ENCODE measurements around the gene TPGS1. TPM values are rescaled to one million over a fixed set of nuclear protein-coding genes. Genes with fewer than 3 reads are reported as not detected.
A peak's percentile ranks its signal among the peaks of the same experiment; 100 is the strongest.

TPGS1 gene
- total and polyA plus RNA-seq, 2 donors (not counting 1 experiment from before 2014, with no cell fraction given) = 8.1 to 33.8 TPM

DNA sequence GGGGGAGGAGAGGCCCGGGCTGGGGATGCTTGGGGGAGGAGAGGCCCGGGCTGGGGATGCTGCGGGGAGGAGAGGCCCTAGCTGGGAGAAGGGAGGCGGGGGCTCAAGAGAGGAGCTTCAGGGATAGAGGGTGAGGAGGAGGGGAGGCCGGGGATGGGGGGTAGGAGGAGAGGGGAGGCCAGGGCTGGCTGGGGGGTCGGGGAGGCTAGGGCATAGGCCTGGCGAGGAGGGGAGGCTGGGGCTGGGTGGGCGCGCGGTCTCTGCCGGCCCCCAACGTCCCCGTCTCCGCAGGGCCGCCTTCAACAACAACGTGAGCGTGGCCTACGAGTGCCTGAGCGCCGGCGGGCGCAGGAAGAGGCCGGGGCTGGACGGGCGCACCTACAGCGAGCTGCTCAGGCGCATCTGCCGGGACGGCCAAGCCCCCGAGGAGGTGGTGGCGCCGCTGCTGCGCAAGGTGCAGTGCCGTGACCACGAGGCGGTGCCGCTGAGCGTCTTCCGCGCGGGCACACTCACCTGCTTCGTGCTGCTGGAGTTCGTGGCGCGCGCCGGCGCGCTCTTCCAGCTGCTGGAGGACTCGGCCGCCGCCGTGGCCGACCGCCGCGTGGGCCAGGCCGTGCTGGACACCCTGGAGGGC is 11.4 kb downstream of the TPGS1 start:
- H3K27me3 ChIP-seq (replicated peaks in 1 of 4; ENCODE audit: control extremely low read depth in 1 of 4, control insufficient read depth in 3 of 4, insufficient read depth in 4 of 4, low read length in 3 of 4) = no peaks in the 10 kb centered on the region
- WGBS (ENCODE audit: insufficient coverage) = 29% methylated on average over 55 of the region's 58 CpGs
- no peak overlapping the region for H3K4me3 Mint-ChIP-seq
- no peaks in the 10 kb centered on the region for H3K27me3 Mint-ChIP-seq
- peak overlapping the region; percentile 35 for H3K4me2 ChIP-seq (replicated peaks; ENCODE audit: low read depth, low read length, poor library complexity, severe bottlenecking)
- no peaks in the 10 kb centered on the region for H3K9me3 Mint-ChIP-seq (ENCODE audit: insufficient read depth)
- H4K20me1 ChIP-seq (ENCODE audit: control insufficient read depth, insufficient read depth, low read length, poor library complexity, severe bottlenecking) = no peaks in the 10 kb centered on the region
- no peak overlapping the region for H2AFZ ChIP-seq (ENCODE audit: insufficient read depth, low read depth, low read length, poor library complexity, severe bottlenecking)
- peaks cover 0 to 8% (median 0%) of the 10 kb centered on the region in 3 donors for H3K9me3 ChIP-seq (ENCODE audit: control extremely low read depth in 1 of 3, control insufficient read depth in 2 of 3, insufficient read depth in 1 of 3, low read length in 2 of 3)
- H3K9ac ChIP-seq (ENCODE audit: low read length) = no peak overlapping the region
- ATAC-seq (ENCODE audit: low read depth) = peak; percentile 62
- H3K36me3 ChIP-seq (replicated peaks in 1 of 2; ENCODE audit: control extremely low read depth in 1 of 2, control insufficient read depth in 1 of 2, extremely low read depth in 1 of 2, insufficient read depth in 2 of 2, low read length in 1 of 2) = peaks cover 0 to 4% of the 10 kb centered on the region in 2 experiments
- H3K4me3 ChIP-seq (ENCODE audit: control extremely low read depth in 1 of 5, extremely low read depth in 1 of 5, insufficient read depth in 1 of 5, low read depth in 2 of 5, low read length in 4 of 5) = no peak overlapping the region
- intact Hi-C loops (cut with micrococcal nuclease) = no loop called here
- H3K79me2 ChIP-seq (ENCODE audit: control insufficient read depth, insufficient read depth, low read length) = peaks cover 3% of the 10 kb centered on the region
- no peaks in the 10 kb centered on the region for H3K4me1 ChIP-seq (ENCODE audit: control insufficient read depth in 2 of 2, insufficient read depth in 2 of 2, low read length in 2 of 2)
- peak; percentile 54 for DNase-seq
- peaks cover 4% of the 10 kb centered on the region for H3K4me1 Mint-ChIP-seq
- POLR2A ChIA-PET = interaction anchor here (0.6 to 0.7 kb wide), 2 partner anchors 540 to 1415 kb away, joined by 5 to 6 read pairs; no protein-coding TSS in a partner anchor
- CTCF ChIA-PET = interaction anchor here (0.8 to 1.4 kb wide), 3 partner anchors 8 to 13 kb away, joined by 3 to 4 read pairs (median 3); partner anchors contain the start of gene CDC34
- H3K27ac ChIP-seq (ENCODE audit: low read length in 2 of 2) = no peak overlapping the region
- TF ChIP-seq, protein P1, sequence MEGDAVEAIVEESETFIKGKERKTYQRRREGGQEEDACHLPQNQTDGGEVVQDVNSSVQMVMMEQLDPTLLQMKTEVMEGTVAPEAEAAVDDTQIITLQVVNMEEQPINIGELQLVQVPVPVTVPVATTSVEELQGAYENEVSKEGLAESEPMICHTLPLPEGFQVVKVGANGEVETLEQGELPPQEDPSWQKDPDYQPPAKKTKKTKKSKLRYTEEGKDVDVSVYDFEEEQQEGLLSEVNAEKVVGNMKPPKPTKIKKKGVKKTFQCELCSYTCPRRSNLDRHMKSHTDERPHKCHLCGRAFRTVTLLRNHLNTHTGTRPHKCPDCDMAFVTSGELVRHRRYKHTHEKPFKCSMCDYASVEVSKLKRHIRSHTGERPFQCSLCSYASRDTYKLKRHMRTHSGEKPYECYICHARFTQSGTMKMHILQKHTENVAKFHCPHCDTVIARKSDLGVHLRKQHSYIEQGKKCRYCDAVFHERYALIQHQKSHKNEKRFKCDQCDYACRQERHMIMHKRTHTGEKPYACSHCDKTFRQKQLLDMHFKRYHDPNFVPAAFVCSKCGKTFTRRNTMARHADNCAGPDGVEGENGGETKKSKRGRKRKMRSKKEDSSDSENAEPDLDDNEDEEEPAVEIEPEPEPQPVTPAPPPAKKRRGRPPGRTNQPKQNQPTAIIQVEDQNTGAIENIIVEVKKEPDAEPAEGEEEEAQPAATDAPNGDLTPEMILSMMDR (IDR thresholded peaks at IDR 0.05) = no peak
- no peak overlapping the region for H3K27ac Mint-ChIP-seq

DNA sequence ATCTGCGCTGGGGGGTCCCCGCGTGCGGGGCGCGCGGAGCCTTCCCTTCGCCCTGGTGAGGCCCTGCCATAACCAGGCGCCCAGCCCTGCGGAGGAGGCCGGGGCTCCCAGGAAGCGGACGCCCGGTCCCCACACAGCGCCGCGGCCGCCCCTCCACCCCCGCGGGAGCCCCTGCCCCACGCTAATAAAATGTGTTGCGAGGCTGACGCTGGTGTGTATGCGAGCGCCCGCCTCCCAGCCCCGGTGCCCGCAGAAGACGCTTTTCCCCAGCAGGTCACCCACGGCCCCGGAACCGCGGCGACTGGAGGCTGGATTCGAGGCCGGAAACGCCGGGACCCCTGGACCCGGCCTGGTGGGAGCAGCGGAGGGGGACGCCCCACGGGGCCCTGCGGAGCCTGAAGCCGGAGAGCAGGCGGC is 12.2 kb downstream of the TPGS1 start:
- Histone ChIP-seq H3K27me3 (replicated peaks in 1 of 4; ENCODE audit: control extremely low read depth in 1 of 4, control insufficient read depth in 3 of 4, insufficient read depth in 4 of 4, low read length in 3 of 4) (no peaks in the 10 kb centered on the region), H4K20me1 (ENCODE audit: control insufficient read depth, insufficient read depth, low read length, poor library complexity, severe bottlenecking) (no peaks in the 10 kb centered on the region), H3K79me2 (ENCODE audit: control insufficient read depth, insufficient read depth, low read length) (peaks cover under 1% of the 10 kb centered on the region), H2AFZ (ENCODE audit: insufficient read depth, low read depth, low read length, poor library complexity, severe bottlenecking) (no peak overlapping the region), H3K4me3 (ENCODE audit: control extremely low read depth in 1 of 5, extremely low read depth in 1 of 5, insufficient read depth in 1 of 5, low read depth in 2 of 5, low read length in 4 of 5) (no peak overlapping the region), H3K4me2 (replicated peaks; ENCODE audit: low read depth, low read length, poor library complexity, severe bottlenecking) (peak overlapping the region; percentile 35), H3K4me1 (ENCODE audit: control insufficient read depth in 2 of 2, insufficient read depth in 2 of 2, low read length in 2 of 2) (no peaks in the 10 kb centered on the region), H3K9ac (ENCODE audit: low read length) (no peak overlapping the region), H3K9me3 (ENCODE audit: control extremely low read depth in 1 of 3, control insufficient read depth in 2 of 3, insufficient read depth in 1 of 3, low read length in 2 of 3) (peaks cover 0 to 8% (median 0%) of the 10 kb centered on the region in 3 donors), H3K36me3 (replicated peaks in 1 of 2; ENCODE audit: control extremely low read depth in 1 of 2, control insufficient read depth in 1 of 2, extremely low read depth in 1 of 2, insufficient read depth in 2 of 2, low read length in 1 of 2) (no peaks in the 10 kb centered on the region), H3K27ac (ENCODE audit: low read length in 2 of 2) (no peak overlapping the region)
- WGBS (ENCODE audit: insufficient coverage) = 93% methylated on average over 45 of the region's 45 CpGs
- intact Hi-C loops (cut with micrococcal nuclease) = no loop called here
- Mint-ChIP-seq H3K4me3 (no peak overlapping the region), H3K9me3 (ENCODE audit: insufficient read depth) (no peaks in the 10 kb centered on the region), H3K27me3 (no peaks in the 10 kb centered on the region), H3K27ac (no peak overlapping the region), H3K4me1 (peaks cover 4% of the 10 kb centered on the region)
- no peak for DNase-seq
- ChIA-PET POLR2A (no interaction called here), CTCF (interaction anchor here (1.0 to 1.4 kb wide), 2 partner anchors 9 to 13 kb away, joined by 3 to 4 read pairs; no protein-coding TSS in a partner anchor)
- no peak for ATAC-seq (ENCODE audit: low read depth)
- TF ChIP-seq, protein P1 (IDR thresholded peaks at IDR 0.05) = no peak
- no peak for TF ChIP-seq EZH2 (IDR thresholded peaks at IDR 0.05; ENCODE audit: borderline replicate concordance, insufficient read depth, low read depth, low read length, poor library complexity, severe bottlenecking)
